HL-60 (cell line): Measurements from ENCODE around the gene DNLZ.
"Not testable (repeated sequence)": the region's sequence is repeated elsewhere in the genome, so short reads cannot be mapped to it uniquely, and the experiment has no call there.

Experiments used
- DNase-seq, 2 experiments: peaks; one replicate each; pipeline ENCODE4 v3.0.0-alpha.2; 2010 to 2020; ENCODE audit warnings: low read depth in 1 of 2, low spot score in 1 of 2
- H3K27ac ChIP-seq: fragments of 250-450 bp; sonication (Bioruptor Pico); replicated peaks from 2 replicates; pipeline ENCODE4 v1.5.1; 2020; ENCODE audit warnings: mild to moderate bottlenecking, moderate library complexity
- H3K27me3 ChIP-seq: fragments of 250-450 bp; sonication (Bioruptor Pico); 2 replicates; pipeline ENCODE4 v1.5.1; 2021; ENCODE audit warnings: mild to moderate bottlenecking, moderate library complexity; ENCODE audit not compliant: insufficient read depth, poor library complexity, severe bottlenecking
- H3K4me3 ChIP-seq: replicated peaks from 2 replicates; pipeline ENCODE4 v1.5.1; 2011; ENCODE audit warnings: mild to moderate bottlenecking, control low read depth, low read length; ENCODE audit not compliant: insufficient read depth
- GABPA ChIP-seq: IDR thresholded peaks from 2 replicates; pipeline ENCODE4 v1.6.1; 2012; ENCODE audit warnings: low read depth
- POLR2AphosphoS5 ChIP-seq: IDR thresholded peaks from 2 replicates; pipeline ENCODE4 v1.6.1; 2012; ENCODE audit warnings: low read depth
- SPI1 ChIP-seq: IDR thresholded peaks from 2 replicates; pipeline ENCODE4 v1.6.1; 2012; ENCODE audit warnings: low read depth, mild to moderate bottlenecking, borderline replicate concordance
- TF ChIP-seq, protein P1 (sequence below): IDR thresholded peaks from 2 replicates; pipeline ENCODE4 v1.6.1; 2012; ENCODE audit warnings: low read depth; ENCODE audit not compliant: insufficient replicate concordance
- TF ChIP-seq, protein P2 (sequence below): IDR thresholded peaks from one replicate; pipeline ENCODE4 v1.5.1; 2011; ENCODE audit warnings: low read length, control low read depth, inconsistent platforms; ENCODE audit not compliant: insufficient read depth

DNLZ gene

DNA sequence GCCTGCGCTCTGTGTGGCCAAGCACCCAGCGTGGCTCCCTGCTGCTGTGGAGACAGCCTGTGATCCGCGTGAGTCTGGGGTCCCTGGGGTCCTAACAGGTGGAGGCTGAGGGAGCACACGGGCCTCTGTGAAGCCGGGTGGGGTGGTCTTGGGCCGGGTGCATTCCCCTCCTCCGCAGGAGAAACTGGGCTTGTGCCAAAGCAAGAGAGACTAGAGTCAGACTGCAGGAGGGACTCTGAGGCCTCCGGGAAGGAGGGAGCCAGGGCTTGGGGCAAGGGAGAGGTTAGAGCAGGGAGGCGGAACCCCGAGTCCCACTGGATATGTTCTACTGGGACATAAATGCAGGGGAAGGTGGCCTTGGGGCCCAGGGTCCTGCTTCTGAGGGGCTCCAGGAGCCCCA, 10.5 kb downstream of the DNLZ start:
- no peak overlapping the region for H3K4me3 ChIP-seq
- TF ChIP-seq, protein P1, sequence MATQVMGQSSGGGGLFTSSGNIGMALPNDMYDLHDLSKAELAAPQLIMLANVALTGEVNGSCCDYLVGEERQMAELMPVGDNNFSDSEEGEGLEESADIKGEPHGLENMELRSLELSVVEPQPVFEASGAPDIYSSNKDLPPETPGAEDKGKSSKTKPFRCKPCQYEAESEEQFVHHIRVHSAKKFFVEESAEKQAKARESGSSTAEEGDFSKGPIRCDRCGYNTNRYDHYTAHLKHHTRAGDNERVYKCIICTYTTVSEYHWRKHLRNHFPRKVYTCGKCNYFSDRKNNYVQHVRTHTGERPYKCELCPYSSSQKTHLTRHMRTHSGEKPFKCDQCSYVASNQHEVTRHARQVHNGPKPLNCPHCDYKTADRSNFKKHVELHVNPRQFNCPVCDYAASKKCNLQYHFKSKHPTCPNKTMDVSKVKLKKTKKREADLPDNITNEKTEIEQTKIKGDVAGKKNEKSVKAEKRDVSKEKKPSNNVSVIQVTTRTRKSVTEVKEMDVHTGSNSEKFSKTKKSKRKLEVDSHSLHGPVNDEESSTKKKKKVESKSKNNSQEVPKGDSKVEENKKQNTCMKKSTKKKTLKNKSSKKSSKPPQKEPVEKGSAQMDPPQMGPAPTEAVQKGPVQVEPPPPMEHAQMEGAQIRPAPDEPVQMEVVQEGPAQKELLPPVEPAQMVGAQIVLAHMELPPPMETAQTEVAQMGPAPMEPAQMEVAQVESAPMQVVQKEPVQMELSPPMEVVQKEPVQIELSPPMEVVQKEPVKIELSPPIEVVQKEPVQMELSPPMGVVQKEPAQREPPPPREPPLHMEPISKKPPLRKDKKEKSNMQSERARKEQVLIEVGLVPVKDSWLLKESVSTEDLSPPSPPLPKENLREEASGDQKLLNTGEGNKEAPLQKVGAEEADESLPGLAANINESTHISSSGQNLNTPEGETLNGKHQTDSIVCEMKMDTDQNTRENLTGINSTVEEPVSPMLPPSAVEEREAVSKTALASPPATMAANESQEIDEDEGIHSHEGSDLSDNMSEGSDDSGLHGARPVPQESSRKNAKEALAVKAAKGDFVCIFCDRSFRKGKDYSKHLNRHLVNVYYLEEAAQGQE: no peak
- TF ChIP-seq GABPA: no peak
- no peak for TF ChIP-seq POLR2AphosphoS5
- no peak for DNase-seq
- H3K27ac ChIP-seq: no peak overlapping the region
- no peaks in the 10 kb centered on the region for H3K27me3 ChIP-seq

DNA sequence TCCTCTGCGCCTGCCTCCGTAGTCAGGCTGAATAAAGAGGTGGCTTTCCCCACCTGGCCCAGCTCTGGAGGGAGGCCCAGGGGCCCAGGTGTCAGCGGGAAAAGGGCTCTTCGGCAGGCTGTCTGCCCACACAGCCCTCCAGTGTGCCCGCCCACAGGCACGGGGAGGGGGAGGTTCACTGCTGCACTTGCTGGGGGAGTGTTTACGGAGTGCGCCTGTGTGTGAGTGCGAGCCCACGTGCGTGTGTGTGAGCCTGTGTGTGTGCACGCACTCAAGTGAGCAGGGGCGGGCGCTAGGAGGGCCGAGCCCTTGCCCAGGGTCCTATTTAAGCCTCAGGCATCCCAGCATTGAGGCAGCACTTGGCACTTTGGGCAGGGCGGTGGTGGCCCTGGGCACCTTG, 10.9 kb downstream of the DNLZ start:
- no peak overlapping the region for H3K27ac ChIP-seq
- no peak for TF ChIP-seq POLR2AphosphoS5
- TF ChIP-seq, protein P2, sequence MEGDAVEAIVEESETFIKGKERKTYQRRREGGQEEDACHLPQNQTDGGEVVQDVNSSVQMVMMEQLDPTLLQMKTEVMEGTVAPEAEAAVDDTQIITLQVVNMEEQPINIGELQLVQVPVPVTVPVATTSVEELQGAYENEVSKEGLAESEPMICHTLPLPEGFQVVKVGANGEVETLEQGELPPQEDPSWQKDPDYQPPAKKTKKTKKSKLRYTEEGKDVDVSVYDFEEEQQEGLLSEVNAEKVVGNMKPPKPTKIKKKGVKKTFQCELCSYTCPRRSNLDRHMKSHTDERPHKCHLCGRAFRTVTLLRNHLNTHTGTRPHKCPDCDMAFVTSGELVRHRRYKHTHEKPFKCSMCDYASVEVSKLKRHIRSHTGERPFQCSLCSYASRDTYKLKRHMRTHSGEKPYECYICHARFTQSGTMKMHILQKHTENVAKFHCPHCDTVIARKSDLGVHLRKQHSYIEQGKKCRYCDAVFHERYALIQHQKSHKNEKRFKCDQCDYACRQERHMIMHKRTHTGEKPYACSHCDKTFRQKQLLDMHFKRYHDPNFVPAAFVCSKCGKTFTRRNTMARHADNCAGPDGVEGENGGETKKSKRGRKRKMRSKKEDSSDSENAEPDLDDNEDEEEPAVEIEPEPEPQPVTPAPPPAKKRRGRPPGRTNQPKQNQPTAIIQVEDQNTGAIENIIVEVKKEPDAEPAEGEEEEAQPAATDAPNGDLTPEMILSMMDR: no peak
- TF ChIP-seq SPI1: no peak
- TF ChIP-seq, protein P1: no peak
- no peak for TF ChIP-seq GABPA
- H3K27me3 ChIP-seq: no peaks in the 10 kb centered on the region
- DNase-seq: no peak
- no peak overlapping the region for H3K4me3 ChIP-seq

DNA sequence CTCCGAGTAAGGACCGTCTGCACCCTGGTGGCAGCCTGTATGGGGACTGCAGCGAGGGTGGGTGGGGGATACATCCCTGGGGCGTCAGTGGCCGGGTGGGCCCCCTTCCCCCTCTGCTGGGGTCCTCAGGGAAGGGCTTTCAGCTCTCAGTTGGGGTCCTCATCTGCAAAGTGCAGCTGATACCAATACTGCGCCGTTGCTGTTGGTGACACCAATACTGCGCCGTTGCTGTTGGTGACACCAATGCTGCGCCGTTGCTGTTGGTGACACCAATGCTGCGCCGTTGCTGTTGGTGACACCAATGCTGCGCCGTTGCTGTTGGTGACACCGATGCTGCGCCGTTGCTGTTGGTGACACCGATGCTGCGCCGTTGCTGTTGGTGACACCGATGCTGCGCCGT, 11.7 kb downstream of the DNLZ start:
- H3K4me3 ChIP-seq, H3K27me3 ChIP-seq, H3K27ac ChIP-seq, DNase-seq: not testable (repeated sequence)

DNA sequence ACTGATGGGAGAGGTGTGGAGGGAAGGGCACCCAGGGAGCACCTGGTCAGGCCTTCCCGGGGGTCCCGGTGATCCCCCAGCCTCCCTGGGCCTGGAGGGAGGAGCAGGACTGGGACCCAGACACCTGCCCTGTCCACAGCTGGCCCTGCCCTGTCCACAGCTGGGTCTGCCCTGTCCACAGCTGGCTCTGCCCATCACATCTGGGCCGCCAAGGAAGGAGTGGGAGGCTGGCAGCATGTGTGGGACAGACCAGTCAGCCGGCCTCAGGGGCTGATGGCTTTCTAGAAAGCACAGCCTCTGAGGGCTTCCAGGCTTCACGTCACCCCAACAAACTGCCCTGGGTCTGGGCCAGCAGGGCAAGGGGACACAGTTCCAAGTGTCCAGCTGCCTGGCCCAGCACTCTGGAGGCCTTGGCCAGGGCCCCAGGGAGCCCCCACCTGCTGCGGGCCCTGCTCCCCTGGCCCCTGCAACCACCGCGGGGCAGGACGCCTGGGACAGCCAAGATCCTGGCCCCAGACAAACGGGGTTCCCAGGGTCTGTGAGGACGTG, 12.2 kb downstream of the DNLZ start:
- Histone ChIP-seq H3K27ac (no peak overlapping the region), H3K4me3 (no peak overlapping the region), H3K27me3 (no peaks in the 10 kb centered on the region)
- DNase-seq: no peak
- TF ChIP-seq, protein P1: no peak
- TF ChIP-seq, protein P2: no peak
- no peak for TF ChIP-seq GABPA
- no peak for TF ChIP-seq POLR2AphosphoS5
- no peak for TF ChIP-seq SPI1
